A549 treated with Hydrocortisone at 1 μM for 4 hours (cell line): ENCODE measurements around the gene IGFALS. TPM values are rescaled to one million over a fixed set of nuclear protein-coding genes. Genes with fewer than 3 reads are reported as not detected.

ENCODE experiments used
- total RNA-seq: library from RNA; stranded (reverse); fragments of 200-300 nt; extraction: Qiagen RNA extraction; gene quantifications from 5 replicates; pipeline ENCODE4 v1.2.3, GENCODE V29; 2022

Gene IGFALS
- total RNA-seq, result 0.06 to 0.21 TPM (median 0.10 TPM) in 4 of 5 replicates, not detected in the other

DNA sequence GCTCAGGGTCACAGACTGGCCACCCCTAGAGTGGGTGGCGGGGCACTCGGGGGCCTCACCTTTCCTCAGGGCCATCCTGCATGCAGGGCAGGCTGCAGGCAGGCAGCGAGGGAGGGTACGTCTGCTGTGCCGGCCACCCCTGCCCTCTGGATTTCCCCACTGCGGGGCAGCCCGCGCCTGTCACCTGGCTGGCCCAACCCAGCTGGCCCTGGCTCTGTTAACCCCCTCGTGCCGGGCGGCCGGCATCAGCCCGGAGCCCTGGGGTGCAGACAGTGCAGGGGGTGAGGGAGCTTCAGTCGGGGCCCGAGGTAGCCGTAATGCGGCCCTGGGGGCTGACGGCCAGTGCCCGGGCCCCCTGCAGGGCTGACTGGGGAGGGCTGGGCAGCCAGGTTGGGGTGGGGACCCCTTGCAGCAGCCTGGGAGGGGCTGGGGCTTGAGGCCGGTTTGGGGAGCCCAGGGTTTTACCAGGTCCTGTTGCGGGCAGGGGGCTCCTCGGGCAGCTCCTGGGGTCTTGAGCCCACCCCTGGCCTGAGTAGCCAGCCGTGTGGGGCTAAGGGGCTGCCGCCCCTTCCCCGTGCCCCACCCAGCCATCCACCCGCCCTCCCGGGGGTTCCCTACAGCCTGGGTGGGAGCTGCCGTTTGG lies at the start of gene IGFALS:
IGFALS (minus strand) TSS at position 128 of the 643 bp plus-strand sequence; CDS start at position 75, 53 bp downstream.

DNA sequence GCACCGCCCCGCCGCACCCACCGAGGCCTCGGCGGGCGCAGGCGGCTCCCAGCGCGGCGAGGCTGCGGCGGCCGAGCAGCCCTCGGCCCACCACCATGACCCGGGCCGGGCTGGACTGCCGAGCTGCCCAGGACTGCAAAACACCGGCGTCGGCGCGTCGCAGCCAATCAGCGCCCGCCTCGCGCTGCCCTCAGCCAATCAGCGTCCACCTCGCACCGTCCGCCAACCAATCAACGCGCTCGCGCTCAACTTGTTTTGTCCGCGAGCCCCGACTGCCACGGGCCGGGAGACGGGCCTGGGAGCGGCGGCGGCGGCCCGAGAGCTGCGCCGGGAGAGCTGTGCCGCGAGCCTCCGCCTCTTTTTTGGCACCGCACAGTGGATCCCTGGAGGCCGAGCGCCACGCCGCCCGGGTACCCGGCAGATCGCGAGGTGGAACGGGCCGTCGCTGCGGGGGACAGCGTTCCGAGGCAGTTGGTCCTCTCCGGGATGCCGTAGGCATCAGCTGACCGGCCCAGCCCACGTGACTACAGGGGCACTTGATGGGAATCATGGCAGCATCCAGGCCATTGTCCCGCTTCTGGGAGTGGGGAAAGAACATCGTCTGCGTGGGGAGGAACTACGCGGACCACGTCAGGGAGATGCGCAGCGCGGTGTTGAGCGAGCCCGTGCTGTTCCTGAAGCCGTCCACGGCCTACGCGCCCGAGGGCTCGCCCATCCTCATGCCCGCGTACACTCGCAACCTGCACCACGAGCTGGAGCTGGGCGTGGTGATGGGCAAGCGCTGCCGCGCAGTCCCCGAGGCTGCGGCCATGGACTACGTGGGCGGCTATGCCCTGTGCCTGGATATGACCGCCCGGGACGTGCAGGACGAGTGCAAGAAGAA lies 33.4 kb upstream of the IGFALS start, which contains the start of the genes FAHD1 and HAGH:
FAHD1 (plus strand) TSS at position 516 of the 883 bp plus-strand sequence; CDS start at position 549, 33 bp downstream.
HAGH (minus strand) TSS at position 135 of the 883 bp plus-strand sequence; CDS start at position 97, 38 bp downstream.

DNA sequence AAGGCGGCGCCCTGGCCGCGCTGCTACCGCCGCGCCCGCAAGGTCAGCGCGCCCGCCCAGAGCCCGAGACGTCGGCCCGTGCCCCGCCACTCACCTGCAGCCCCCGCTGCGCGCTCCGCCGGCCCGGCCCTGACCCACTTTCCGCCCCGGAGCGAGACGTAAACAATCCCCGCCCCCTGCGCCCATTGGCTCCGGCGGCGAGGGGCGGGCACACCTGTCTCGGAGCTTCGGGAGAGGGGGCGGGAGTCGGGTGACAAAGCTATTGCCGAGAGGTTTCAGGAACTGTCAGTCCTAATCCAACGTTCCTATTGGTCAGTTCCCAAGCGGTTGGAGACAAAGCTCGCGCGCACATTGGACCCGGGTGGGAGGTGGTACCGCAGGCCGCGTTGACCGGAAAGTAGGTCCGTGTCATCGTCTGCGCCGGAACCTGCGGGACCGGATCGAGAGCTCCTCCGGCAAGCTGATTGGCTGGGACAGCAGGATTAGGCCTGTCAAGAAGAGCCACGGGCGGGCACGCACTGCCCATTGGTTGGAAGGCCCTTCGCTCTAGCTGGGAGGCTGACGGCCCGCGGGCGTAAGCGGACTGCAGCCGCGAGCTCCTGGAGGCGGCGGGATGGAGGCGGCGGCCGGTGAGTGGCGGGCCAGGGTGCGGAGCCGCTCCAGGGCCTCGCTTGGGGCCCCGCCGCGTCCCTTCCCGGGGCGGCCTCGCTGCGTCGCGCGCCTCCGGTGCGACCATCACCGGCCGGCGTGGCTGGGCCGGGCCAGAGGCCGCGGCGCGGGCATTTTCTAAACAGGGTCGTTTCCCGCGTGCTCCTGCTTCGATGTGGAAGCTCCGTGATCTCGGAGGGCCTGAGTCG lies 10.9 kb downstream of the IGFALS start, which contains the start of the genes NUBP2 and SPSB3:
NUBP2 (plus strand) TSS at position 553 of the 857 bp plus-strand sequence; CDS start at position 614, 61 bp downstream.
SPSB3 (minus strand) TSS at position 164 of the 857 bp plus-strand sequence. CDS start 1,088 bp downstream, outside the sequence.

DNA sequence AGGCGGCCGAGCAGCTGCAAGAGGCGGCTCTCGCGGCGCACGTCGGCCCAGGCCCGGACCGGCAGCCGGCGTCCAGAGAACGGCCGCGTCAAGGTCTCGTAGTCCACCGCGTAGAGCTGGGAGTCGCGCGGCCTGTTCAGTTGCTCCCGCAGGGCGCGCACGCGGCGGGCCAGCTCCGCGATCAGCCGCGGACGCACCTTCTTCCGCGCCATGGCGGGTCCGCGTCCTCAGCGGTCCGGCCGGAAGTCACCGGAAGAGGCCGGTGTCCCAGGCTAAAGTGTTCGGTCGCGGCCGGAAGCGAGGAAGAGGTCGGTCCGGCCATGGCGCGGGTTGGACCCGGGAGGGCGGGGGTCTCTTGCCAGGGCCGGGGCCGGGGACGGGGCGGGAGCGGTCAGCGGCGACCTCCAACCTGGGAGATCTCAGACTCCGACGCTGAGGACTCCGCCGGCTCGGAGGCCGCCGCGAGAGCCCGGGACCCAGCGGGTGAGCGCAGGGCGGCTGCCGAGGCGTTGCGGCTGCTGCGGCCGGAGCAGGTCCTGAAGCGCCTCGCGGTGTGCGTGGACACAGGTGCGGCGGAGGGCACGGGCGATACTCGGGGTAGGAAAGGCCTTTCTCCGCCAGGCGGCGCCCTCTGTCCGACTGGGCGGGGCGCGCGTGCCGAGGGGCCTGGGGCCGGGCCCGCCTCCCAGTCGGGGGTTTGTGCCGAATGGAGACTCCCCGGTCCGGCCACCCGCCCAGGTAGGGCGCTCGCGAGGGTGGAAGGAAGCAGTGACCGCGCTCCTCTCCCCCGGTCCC lies 20.4 kb downstream of the IGFALS start, which contains the start of gene MRPS34:
MRPS34 (minus strand) TSS at position 227 of the 795 bp plus-strand sequence; CDS start at position 212, 15 bp downstream.

DNA sequence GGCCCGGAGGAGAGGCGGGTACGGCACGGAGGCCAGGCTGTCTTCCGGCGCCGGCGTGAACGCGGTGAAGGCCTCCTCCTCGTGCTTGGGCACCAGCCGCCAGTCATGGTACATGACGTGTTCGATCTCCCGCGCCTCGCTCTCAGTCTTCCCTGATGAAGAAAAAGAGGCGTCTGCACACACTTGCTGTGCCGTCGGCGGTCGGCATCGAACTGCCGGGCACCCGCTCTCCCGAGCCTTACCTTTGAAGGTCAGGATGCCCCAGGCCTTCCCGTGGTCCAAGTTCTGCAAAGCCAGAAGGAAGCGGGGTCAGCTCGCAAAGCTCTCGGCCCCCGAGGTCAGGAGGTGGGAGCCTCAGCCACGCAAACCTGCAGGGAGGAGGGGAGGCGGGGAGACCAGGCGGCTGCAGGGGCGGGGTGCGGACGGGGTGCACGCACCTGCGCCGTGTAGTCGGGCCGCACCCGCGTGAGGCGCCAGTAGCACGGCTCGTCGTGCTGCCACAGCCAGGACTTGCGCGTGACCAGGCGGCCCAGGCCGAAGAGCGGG lies 21.1 kb downstream of the IGFALS start, which contains the start of gene EME2:
EME2 (plus strand) TSS at position 449 of the 546 bp plus-strand sequence. CDS start 418 bp downstream, outside the sequence.

DNA sequence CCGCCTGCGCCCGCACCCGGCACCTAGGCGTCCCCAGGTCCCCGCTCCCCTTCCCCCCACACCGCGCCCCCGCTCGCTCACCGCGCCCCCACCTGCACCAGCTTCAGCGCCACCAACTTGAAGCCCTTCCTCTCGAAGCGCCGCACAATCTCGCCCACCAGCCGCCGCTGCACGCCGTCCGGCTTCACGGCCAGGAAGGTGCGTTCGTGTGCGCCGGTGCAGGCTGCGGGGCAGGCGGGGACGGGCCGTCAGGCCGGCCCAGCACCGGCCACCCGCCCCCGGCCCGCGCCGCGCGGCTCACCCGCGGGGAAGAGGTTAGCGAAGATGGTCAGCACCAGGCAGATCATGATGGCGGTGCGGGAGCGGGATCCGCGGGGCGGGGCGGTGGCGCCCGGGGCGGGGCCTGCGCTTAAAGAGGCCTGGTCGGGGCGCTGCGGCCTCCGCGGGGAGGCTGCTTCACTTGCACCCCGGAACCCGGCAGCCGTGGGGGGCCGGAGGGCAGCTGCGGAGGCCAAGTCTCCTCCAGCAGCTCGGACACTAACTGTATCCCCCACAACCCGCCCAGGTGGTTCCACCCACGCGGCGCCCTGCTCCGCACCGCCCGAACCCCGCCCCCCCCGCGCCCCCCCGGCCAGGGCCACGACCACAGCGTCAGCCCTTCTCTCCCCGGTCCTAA lies 22.2 kb downstream of the IGFALS start, which contains the start of gene NME3:
NME3 (minus strand) TSS at position 356 of the 676 bp plus-strand sequence; CDS start at position 347, 9 bp downstream.

Other genes starting within 250 kb of the IGFALS start
- gene IFT140, start 181.6 kb downstream of the IGFALS start, total RNA-seq, result 6.3 to 9.5 TPM (median 8.4 TPM) in 5 replicates
- 13.3 to 16.8 TPM (median 14.3 TPM) in 5 replicates for gene CRAMP1, start 181.3 kb downstream of the IGFALS start, total RNA-seq
- 170 to 228 TPM (median 171 TPM) in 5 replicates for gene JPT2, start 115.4 kb downstream of the IGFALS start, total RNA-seq
- gene MAPK8IP3, start 87.5 kb downstream of the IGFALS start, total RNA-seq, result 49.3 to 62.0 TPM (median 54.2 TPM) in 5 replicates
- gene NME3, start 22.2 kb downstream of the IGFALS start, total RNA-seq, result 26.6 to 61.2 TPM (median 60.2 TPM) in 5 replicates
- 7.3 to 10.3 TPM (median 10.0 TPM) in 5 replicates for gene EME2, start 20.9 kb downstream of the IGFALS start, total RNA-seq
- gene MRPS34, start 20.6 kb downstream of the IGFALS start, total RNA-seq, result 152 to 264 TPM (median 244 TPM) in 5 replicates
- 17.7 to 28.2 TPM (median 24.7 TPM) in 5 replicates for gene SPSB3, start 11.1 kb downstream of the IGFALS start, total RNA-seq
- gene NUBP2, start 10.7 kb downstream of the IGFALS start, total RNA-seq, result 57.8 to 83.0 TPM (median 82.4 TPM) in 5 replicates
- 60.7 to 69.0 TPM (median 64.0 TPM) in 5 replicates for gene HAGH, start 33.1 kb upstream of the IGFALS start, total RNA-seq
- 45.5 to 52.7 TPM (median 47.8 TPM) in 5 replicates for gene FAHD1, start 33.5 kb upstream of the IGFALS start, total RNA-seq
- gene MEIOB, start 78.5 kb upstream of the IGFALS start, total RNA-seq, result 1.1 to 1.6 TPM (median 1.3 TPM) in 5 replicates
- 0.83 to 2.1 TPM (median 1.8 TPM) in 5 replicates for gene HS3ST6, start 124.7 kb upstream of the IGFALS start, total RNA-seq
- gene MSRB1, start 149.5 kb upstream of the IGFALS start, total RNA-seq, result 33.7 to 43.6 TPM (median 40.0 TPM) in 5 replicates
- 0.10 TPM in 1 of 5 replicates, not detected in the others for gene RPL3L, start 161.0 kb upstream of the IGFALS start, total RNA-seq
- 245 to 283 TPM (median 249 TPM) in 5 replicates for gene NDUFB10, start 165.8 kb upstream of the IGFALS start, total RNA-seq
- 3,439 to 5,329 TPM (median 5,152 TPM) in 5 replicates for gene RPS2, start 171.1 kb upstream of the IGFALS start, total RNA-seq
- 0.14 TPM in 1 of 5 replicates, not detected in the others for gene RNF151, start 173.2 kb upstream of the IGFALS start, total RNA-seq
- gene TBL3, start 178.3 kb upstream of the IGFALS start, total RNA-seq, result 32.4 to 40.8 TPM (median 37.5 TPM) in 5 replicates
- 0.17 to 0.29 TPM (median 0.20 TPM) in 5 replicates for gene NOXO1, start 187.8 kb upstream of the IGFALS start, total RNA-seq
- gene GFER, start 190.5 kb upstream of the IGFALS start, total RNA-seq, result 25.6 to 46.4 TPM (median 39.9 TPM) in 5 replicates
- 5.7 to 8.9 TPM (median 7.9 TPM) in 5 replicates for gene SYNGR3, start 196.3 kb upstream of the IGFALS start, total RNA-seq
- 53.2 to 59.8 TPM (median 55.6 TPM) in 5 replicates for gene ZNF598, start 216.1 kb upstream of the IGFALS start, total RNA-seq
- gene NPW, start 226.1 kb upstream of the IGFALS start, total RNA-seq, result 0.40 to 1.3 TPM (median 0.85 TPM) in 5 replicates
- 49.8 to 63.3 TPM (median 62.7 TPM) in 5 replicates for gene NHERF2, start 233.2 kb upstream of the IGFALS start, total RNA-seq